GM19239 (cell line): ENCODE results near the gene TEX22.
A peak's percentile ranks its signal among the peaks of the same experiment; 100 is the strongest.

Experiments
- DNase-seq: peaks from one replicate; pipeline ENCODE4 v3.0.0; 2011; ENCODE audit warnings: low spot score; ENCODE audit not compliant: insufficient read length
- FAIRE-seq: peaks from 2 replicates; lab custom pipeline; 2011; peaks lifted over from hg19 to GRCh38; lab: Jason Lieb, UNC

TEX22 gene

DNA sequence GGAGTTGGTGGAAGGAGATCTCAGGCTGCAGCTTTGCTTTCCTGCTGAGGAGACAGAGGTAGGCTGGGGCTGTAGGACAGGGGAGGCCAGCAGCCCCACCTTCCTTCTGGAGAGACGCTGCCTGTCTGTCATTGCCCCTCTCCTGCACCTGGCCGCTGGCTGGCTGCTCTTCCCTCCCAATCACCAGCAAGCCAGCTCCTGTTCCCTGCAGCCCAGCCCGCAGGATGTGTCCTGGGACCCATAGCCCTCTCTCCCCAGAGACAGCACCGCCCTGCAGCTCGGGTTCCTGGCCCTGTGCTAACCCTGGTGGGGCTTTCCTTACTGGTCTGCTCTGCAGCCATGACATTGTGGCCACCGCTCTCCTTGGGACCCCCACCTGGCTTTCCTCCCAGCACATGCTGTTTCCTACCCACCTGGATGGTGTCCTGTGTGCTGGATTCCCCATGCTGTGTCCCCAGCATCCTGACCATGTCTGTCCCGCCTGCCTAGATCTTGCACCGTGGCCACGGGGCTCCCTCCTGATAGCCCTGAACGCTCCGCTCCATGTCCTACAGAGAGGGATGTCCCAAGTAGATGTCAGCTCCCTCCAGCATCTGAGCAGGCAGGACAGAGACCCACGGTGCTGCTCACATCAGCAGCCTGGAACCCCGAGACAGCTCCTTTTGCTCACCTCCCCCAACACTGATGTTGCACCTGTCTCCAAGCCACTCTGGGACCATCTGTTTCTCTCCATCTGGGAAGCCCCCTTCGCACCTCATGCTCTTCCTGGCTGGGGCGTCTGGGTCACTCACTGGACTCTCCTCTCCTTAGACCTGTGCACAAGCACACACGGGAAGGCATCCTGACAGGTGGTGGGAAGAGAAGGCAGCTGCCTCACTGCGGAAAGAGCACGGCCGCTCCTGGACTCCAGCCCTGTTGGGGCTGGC lies 20.2 kb downstream of the TEX22 start:
- no peak for FAIRE-seq
- DNase-seq: no peak

DNA sequence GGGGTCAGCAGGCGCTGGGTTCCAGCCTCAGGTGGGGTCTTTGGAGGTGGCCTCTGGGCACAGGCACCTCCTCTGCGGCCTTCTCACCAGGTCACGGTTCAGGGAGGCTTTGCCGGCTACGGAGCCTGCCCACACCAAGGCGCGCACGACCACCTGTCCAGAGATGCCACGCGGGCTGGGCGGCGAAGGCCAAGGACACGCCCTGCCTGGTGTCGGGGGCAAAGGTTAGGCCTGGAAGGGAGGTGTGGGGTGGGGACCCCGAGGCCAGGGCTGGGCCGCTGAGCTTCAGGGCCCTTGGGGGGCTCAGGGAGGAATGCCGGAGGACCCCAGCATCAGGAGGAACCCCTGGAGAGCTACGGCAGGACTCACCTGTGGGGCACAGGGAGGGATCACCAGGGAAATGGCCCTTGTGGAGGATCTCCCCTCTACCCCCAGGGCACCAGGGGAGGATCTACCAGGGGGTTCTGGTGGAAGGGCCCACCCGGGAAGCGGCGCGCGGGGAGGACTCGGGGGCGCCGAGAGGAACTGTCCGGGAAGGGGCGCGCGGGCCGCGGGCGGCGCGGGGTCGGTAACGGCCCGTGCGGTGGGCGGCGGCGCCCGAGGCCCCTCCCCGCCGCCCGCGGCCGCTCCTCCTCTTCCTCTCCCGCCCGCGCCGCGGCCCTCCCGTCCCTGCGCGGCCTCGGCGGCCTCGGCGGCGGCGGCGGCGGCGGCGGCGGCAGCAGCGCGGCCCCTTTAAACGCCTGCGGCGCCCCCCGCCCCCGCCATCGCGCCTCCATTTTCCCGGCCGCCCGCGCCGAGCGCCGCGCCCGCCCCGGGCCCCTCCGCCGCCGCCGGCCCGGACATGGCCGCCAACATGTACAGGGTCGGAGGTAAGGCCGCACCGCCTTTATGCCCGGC lies 21.1 kb downstream of the TEX22 start, which contains the start of gene MTA1:
Gene MTA1 (plus strand): TSS at position 633 of the 897 bp plus-strand sequence. CDS start 209 bp downstream, at position 842.
- DNase-seq (peak; percentile 90), FAIRE-seq (no peak)

DNA sequence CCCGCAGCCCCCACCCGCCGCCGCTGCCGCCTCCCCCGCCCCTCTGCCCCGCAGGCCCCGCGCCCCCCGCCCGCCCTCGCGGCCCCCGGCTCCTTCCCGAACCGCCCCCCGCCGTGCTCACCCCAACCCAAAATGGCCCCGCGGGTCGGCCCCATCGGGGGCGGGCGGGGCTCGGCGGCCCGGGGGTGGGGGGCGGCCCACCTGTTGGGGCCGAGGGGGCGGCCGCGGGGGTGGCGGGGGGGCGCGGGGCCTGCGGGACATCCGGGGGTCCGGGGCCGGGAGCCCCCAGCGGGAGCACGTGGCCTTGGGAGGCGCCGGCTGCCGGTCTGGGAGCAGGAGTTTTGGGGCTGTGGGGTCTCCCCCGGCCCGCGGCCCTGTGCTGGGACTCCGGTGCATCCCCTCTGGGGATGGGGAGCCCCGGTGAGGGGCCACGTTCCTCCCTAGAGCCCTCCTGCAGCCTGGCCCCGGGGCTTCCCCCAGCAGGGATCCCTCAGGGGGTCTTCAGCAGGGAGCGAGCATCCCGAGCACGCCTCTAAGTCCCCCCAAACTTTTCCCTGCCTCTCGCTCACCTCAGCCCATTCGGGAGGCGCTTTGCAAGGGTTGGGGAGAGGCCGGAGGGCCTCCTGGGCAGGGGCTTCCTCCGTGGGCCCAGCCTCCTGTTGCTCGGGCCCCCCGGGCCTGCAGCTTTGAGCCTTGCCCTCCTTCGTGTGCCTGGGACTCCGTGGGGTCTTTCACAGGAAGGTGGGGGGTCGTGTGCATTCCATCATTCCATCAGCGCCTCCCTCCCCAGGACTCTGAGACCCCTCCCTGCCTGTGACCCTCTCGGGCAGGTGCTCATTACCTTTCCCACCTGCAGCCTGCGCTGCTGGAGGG lies 22.0 kb downstream of the TEX22 start:
- no peak for FAIRE-seq
- DNase-seq: peak; percentile 71

DNA sequence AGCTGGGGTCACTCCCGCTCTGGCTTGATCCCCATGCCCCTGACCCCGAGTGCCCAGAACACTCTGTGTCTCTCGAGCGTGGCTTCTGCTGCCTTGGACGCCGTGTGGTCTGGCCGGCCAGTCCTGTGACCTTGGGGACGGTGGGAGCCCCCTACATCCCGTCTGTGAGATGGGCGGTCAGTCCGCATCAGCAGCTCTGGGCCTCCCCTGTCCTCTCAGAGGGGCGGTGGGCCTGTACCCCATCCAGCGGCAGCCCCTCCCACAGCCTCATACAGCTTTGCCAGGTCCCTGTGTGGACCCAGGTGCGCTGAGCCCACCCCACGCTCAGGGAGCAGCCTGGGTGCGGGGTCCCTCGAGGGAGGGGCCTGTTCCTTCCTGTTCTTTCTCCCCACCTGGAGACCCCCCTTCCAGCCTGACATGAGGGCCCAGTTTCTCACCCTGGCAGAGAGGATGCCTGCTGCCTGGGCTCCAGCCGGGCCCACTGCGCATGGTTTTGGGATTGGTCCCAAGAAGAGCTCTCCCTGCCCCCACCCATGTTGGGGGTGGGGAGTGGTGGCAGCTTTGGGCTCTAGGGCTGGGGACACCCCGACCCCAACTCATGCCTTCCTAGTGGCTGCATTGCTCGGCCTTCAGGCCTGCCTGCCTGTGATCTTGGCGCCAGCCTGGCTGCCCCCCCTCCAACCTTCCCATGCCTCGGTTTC lies 22.8 kb downstream of the TEX22 start:
- DNase-seq: no peak
- FAIRE-seq: no peak

DNA sequence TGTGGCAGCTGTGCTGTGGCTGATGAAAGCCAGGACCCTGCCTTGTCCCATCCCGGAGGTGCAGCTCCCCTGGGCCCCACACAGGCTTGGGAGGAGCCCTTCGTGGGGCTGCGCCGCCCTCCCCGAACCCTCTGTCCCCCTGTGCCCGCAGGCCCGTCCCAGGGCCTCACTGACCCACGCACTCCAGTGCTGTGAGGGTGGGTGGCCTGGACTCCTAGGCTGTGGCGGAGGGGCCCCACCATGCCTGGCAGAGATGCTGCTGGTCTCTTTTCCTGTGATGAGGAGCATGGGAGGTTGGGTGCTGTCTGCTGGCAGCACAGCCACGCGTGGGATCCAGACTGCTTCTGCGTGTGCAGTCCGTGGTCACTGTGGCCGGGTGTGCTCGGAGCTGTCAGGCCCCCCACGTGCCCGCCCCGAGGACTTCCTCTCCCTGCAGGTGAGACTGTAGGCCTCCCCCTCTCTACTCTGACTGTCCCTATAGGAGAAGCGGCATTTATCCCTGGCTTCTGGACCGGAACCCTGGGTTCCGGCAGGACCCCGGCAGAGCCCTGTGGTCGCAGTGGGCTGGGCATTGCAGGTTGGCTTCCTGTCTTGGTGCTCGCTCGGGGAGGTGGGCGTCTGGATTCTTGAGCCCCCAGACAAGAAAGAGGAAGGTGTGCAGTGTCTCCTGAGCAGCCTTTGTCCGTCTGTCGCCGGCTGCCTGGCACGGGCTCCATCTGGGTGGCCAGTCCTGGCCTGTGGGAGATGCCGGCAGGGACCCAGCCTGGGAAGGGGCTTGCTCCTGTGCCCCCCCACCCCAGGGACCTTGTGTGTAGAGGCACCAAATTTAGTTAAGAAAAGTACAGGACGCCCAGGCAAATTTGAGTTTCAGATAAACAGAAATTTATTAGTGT lies 23.6 kb downstream of the TEX22 start:
- no peak for FAIRE-seq
- DNase-seq: no peak

DNA sequence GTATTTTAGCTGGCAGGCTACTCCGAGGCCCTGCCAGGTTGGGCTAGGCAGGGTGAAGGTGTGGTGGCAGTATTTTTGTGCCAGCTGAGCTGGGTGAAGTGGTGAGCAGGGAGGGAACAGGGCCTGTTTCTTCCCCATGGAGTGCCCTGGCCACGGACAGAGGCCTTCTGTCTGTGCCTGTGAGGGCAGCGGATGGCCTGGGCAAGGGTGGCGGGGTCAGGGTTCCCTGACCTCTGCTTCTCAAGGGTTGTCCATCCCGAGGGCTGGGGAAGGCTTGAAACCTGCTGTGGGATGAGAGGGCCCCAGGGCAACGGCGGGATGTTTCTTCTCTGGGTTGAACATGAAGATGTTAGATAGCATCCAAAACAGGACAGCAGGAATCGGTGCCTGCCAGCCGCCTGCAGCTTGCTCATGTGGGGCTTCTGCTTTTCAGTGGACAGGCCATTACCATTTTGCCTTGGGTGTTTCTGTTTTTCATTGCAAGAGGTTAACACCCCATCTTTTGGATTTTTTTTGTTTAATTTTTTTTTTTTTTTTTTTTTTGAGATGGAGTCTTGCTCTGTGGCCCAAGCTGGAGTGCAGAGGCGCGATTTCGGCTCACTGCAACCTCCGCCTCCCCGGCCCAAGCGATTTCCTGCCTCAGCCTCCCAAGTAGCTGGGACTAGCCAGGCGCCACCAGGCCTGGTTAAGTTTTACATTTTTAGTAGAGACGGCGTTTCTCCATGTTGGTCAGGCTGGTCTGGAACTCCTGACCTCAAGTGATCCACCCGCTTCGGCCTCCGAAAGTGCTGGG lies 24.6 kb downstream of the TEX22 start:
- no peak for DNase-seq
- no peak for FAIRE-seq

DNA sequence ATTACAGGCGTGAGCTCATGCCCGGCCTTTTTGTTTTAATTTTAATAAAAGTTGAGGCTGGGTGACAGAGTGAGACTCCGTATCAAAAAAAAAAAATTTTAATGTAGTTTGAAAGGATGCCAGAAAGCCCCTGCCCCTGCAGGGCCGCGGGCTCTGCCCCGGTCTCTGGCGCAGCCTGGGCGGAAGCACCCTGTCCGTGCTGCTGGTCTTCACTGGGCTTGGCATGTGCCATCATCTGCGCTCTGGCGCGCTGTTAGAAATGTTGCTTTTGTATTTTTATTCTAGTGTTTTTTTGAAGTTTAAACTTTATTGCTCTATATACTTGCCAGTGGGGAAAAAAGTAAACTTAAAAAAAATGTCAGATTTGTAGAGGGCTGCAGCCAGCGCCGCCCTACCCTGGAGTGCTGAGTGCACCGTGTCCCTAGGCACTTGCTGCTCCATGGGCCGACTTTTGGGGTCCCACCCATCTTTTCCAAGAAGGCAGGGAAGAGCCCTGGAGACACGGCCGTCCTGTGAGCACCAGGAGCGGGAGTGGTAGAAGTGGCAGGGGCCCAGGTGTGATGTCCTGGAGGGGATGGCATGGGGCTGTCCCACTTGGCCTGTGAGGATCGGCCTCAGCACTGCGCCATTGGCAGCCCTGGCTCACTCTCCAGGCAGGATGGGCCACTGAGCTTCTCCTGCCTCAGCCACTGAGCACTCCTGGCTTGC lies 25.3 kb downstream of the TEX22 start:
- FAIRE-seq: no peak

DNA sequence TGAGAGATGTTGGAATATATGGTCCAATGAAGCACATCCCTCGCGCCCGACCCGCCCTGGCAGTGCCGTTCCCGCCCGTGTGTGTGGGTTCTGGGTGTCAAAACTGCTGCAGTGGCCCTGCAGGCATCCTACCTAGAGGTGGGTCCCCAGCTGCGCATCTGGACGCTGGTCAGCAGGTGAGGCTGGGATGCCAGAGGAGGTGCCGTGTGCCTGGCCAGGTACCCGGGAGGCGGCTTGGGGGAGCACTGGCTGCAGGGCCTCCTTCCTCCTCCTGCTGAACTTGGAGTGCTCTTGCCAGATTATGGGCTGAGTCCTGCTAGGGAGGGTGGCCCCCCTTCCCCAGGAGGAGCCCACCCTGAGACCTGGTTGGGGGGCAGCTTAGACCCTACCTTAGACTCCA lies 26.5 kb downstream of the TEX22 start:
- DNase-seq (no peak), FAIRE-seq (no peak)

More for the DNA sequence above, 25.3 kb downstream of the TEX22 start:
- no peak for DNase-seq

DNA sequence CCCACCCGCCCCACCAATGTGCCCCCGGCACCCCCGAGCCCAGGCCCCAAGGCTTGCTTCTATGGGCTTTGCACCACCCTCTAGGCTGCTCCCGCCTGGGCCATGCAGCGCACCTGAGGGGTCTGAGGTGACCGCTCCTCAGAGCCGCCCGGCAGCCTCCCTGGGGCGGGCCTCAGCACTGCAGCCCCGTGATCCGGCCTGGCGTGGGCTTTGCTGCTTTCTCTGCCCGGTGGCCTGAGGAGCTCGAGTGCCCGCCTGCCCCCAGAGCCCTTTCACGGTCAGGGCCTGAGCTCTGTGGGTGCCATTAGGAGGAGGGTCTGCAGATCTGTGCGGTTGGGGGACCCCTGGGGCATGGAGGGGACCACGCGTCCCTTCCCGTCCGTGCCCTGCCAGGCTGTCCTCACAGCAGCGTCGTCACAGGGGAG lies 27.5 kb downstream of the TEX22 start:
- no peak for FAIRE-seq
- no peak for DNase-seq

DNA sequence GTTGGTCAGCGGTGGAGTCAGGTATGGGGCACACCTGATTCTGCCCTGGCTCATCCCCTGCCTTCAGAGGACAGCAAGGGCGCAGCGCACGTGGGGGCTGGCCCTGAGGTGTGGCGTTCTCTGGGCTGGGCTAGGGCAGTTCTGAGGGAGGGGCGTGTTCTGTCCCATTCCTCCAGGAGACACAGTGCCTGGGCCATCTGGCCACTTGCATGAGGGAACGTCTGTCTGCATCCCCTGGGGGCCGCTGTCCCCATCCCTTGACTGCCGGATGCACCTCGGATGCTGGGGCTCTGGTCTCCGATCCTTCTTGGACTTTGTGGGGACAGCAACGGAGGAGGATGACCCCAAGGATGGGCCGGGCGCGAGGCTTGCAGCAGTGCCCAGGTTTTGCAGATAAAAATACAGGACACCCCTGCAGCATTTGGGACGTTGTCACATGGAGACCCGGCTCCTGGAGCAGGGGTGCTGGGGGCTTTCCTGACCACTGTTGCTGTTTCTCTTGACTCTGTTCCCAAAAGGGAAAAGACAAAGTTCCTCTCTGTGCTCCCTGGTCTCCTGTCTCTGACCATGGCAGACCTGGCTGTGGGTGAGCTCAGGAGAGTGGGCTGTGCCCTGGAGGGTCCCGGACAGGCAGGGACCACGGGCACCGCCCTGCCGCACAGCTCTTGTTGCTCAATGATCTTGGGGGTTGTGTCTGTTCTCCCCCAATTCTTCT lies 28.2 kb downstream of the TEX22 start:
- FAIRE-seq (no peak), DNase-seq (no peak)

DNA sequence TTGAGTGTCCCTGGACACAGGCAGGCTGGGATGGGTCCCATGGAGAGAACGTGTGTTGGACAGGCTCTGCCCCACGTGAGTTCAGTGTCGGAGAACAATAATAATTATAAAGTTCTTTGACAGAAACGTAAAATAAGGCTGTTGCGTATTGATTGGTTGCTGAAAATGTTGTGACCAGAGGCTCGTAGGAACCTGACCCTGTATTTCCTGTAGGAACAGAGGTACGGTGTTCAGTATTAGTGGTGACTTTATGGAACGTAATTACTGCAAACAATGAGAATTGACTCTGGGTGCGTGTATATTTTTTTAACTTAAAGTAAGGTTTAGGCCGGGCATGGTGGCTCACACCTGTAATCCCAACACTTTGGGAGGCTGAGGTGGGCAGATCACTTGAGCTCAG lies 29.1 kb downstream of the TEX22 start:
- no peak for FAIRE-seq
- DNase-seq: no peak

DNA sequence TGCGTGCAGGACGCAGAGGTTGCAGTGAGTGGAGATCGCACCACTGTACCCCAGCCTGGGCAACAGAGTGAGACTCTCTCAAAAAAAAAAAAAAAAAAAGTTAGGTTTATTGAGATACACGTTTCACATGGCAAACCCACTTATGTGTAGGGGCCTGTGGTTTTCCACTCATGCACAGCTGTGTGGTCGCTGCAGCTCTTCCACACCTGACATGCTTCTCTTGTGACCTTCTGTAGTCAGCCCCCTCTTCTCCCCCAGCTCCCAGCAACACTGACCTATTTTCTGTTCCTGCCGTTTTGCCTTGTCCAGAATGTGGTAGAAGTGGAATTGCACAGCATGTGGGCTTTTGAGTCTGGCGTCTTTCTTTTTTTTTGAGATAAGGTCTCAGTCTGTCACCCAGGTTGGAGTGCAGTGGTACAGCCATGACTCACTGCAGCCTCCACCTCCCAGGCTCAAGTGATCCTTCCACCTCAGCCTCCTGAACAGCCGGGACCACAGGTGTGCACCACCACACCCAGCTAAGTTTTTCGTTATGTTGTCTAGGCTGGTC lies 29.7 kb downstream of the TEX22 start:
- FAIRE-seq (no peak), DNase-seq (no peak)

DNA sequence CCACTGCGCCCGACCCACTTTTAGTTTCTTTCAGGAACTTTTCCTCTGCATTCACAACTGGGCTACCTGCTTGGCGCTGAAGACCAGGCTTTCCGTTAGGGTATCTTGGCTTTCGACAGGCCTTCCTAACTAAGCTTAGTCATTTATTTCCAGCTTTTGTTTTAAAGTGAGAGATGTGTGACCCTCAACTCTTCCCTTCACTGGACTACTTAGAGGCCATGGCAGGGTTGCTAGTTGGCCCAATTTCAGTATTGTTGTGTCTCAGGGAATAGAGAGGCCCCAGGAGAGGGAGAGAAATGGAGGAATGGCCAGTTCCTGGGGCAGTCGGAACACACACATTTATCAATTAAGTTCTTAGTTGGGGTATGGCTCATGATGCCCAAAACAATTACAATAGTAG lies 31.7 kb downstream of the TEX22 start:
- DNase-seq (no peak), FAIRE-seq (no peak)

DNA sequence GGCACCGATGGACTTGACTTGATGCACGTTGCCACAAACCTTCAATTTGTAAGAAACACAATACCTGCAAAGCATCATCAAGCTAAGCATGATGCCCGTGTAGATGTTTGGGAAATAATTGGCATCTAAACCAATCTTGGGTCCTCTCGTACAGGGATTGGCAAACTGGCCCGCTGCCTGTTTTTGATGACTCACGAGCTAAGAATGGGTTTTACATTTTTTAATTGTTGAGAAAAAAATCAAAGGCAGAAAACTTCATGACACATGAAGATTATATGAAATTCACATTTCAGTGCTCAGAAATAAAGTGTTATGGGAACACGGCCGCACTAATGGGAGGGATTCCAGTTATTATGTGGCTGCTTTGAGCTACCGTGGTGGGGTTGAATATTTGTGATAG lies 32.2 kb downstream of the TEX22 start:
- no peak for FAIRE-seq
- no peak for DNase-seq

DNA sequence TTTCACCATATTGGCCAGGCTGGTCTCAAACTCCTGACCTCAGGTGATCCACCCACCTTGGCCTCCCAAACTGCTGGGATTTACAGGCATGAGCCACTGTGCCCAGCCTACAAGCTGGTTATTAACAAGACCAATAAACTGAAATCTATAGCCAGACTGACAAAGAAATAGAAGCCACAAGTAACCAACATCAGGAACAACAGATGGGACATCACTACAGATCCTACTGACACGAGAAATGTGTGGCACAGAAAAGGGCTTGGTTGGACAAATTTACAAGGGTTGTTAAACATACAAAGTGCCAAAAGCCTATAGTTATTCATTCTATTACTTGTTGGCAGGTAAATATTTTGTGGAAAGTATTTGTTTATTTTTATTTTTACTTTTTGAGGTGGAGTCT lies 32.9 kb downstream of the TEX22 start:
- FAIRE-seq (no peak), DNase-seq (no peak)

DNA sequence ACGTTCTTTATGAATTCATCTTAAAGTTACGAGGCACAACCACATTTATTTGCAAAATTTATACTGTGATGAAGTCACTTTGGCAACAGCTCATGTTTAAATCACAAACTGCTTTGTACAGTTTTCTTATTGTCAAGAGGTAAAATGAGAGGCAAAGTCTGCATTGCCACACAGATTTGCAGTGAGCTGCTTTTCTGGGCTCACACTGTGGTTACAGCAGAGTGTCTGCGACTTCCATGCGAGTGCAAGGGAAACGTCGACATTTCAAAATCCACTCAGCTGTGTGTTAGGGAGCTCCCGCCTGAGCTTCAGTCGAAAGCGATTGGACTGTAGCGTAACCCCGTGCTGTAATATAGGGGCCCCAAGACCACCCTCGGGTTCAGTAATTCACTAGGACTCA lies 34.3 kb downstream of the TEX22 start:
- DNase-seq (no peak), FAIRE-seq (no peak)
